ENCODE measurements around the gene PMM1.
"Not testable (repeated sequence)": the region's sequence is repeated elsewhere in the genome, so short reads cannot be mapped to it uniquely, and the experiment has no call there.

Gene PMM1

DNA sequence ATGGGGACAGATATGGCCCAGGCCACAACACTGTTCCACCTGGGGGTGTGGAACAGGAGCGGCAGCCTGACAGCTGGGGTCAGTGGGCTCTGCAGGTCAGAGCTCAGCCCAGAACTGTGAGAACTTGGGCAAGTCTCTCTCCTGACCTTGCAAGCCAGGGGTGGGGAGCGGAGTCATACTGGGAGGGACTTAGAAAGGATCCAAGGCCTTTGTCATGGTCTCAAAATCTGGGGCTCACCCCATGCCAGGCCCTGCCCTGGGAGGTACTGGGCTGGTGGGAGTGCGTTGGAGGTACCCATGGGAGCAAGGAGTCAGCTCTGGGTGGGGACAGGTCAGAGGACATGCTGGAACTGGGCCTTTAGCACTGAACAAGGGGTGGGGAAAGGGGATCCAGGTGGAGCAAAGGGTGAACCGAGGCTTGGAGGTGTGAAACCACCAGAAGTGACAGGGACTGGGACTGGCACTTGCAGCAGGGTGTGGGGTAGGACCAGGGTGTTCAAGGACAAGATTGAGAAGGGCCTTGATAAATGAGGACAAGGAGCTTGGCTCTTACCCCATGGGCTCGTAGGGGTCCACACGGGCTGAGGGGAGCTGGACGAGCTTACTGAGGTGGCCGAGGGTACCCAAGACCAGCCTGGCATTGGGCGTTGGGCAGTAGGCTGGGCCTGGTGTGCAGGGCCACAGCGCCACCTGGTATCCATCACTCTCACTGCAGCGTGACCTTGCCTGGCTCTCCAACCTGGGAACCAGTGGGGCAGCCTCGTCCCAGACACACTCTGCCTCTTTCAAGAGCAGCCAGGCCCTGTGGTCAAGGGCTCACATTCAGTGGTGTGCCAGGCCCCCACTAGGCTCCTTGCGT lies 7.4 kb upstream of the PMM1 start:
- no peak for DNase-seq

DNA sequence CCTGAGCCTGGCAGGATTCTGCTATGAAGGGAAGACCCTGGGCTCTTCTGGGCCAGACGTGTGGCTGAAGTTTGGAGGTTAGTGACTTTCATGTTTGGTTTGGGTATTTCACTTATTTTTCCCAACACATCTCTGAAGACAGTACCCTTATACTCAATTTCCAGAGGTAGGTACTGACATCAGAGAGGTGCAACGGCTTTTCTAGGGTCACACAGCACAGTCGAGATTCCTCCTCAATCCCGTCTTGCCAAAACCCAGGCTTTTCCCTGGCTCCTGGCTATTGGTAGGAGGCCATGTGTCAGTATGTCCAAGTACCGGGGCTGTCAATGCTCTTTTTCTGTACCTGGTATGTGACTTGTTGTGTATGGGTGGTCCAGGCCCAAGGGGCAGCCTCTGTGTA lies 6.1 kb upstream of the PMM1 start:
- DNase-seq = no peak

DNA sequence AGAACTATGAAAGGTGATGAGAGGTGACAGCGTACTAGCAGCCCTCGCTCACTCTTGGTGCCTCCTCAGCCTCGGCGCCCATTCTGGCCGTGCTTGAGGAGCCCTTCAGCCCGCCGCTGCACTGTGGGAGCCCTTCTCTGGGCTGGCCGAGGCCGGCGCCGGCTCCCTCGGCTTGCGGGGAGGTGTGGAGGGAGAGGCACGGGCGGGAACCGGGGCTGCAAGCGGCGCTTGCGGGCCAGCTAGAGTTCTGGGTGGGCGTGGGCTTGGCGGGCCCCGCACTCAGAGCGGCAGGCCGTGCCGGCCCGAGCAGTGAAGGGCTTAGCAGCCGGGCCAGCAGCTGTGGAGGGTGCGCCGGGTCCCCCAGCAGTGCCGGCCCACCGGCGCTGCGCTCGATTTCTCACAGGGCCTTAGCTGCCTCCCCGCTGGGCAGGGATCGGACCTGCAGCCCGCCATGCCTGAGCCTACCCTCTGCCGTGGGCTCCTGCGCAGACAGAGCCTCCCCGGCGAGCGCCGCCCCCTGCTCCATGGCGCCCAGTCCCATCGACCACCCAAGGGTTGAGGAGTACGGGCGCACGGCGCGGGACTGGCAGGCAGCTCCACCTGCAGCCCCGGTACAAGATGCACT lies 3.8 kb upstream of the PMM1 start:
- DNase-seq = not testable (repeated sequence)

DNA sequence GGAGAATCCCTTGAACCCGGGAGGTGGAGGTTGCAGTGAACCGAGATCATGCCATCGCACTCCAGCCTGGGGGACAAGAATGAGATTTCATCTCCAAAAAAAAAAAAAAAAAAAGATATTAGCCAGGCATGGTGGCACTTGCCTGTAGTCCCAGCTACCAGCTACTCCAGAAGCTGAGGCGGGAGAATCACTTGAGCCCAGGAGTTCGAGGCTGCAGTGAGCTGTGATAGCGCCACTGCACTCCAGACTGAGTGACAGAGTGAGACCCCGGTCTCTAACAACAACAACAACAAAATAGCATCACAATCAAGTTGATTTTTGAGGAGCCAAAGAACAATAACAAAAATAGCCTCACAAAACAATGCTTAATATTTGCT lies 2.3 kb downstream of the PMM1 start:
- no peak for DNase-seq

DNA sequence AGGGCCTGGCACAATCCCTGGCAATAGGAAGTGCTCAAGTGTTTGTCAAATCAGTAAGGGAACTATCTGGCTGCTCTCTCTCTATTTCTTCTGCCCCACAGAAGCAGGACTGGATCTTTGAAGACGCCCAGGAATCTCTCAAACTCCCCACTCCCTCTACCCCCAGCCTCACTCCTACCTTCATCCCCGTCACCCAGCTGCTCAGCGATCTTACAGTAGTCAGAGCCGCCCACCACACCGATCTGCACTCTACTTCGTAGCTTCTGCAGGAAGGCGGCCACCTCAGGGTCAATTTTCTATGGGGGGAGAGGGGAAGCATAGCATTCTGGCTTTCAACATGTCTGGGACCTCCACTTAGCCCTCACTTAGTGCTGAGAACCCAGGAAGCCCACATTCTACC lies 3.7 kb downstream of the PMM1 start:
- DNase-seq = no peak

DNA sequence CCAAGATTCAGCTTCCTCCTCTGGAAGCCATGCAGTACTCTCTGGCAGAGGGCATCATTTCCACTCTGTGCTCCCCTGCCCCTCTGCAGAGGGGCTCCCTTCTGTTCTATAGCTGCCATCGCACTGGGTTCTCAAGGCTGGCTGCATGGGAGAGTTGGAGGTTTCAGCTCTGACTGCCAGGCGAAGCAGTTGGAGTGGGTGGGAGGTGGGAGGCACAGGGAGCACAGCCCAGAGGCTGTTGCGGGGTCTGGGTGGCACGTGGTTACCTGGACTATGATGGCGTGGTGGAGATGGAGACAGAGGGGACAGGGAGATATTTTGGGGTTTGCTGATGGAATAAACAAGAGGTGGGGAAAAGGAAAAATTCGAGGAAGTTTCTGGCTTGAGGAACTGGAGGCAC lies 4.8 kb downstream of the PMM1 start:
- DNase-seq = no peak

DNA sequence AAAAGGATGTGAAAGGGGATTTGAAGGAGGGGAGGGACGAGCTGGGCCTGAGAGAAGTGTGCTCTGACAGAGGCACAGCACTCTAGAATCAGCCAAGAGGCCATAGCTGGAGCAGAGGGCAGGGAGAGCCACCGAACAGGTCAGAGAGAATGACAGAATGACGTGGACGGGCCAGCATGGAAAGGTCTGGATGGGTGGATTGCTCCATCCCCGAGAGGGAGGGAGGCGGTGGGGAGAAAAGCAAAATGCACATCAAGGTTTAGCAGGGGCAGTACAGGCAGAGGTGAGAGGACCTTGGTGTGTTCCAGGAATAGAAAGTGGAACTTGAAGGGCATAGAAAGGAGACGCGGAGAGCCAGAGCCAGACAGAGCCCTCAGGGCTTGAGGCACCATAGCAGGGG lies 6.9 kb downstream of the PMM1 start:
- no peak for DNase-seq

DNA sequence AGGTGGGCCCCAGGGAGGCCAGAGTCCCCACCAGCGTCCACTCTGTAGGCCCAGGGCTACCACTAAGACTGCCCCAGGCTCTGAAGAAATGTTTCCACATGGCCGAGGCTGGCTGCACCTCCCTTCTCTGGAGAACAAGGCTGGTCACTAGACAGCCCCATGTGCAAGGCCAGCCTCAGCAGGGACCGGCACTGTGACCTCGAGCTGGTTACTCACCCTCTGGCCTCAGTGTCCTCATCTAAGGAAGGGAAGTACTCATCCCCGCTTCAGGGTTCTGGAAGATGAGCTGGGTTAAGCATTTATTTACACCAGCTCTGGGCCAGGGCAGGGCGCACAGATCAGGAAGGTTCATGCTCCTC lies 9.7 kb downstream of the PMM1 start:
- DNase-seq = no peak

DNA sequence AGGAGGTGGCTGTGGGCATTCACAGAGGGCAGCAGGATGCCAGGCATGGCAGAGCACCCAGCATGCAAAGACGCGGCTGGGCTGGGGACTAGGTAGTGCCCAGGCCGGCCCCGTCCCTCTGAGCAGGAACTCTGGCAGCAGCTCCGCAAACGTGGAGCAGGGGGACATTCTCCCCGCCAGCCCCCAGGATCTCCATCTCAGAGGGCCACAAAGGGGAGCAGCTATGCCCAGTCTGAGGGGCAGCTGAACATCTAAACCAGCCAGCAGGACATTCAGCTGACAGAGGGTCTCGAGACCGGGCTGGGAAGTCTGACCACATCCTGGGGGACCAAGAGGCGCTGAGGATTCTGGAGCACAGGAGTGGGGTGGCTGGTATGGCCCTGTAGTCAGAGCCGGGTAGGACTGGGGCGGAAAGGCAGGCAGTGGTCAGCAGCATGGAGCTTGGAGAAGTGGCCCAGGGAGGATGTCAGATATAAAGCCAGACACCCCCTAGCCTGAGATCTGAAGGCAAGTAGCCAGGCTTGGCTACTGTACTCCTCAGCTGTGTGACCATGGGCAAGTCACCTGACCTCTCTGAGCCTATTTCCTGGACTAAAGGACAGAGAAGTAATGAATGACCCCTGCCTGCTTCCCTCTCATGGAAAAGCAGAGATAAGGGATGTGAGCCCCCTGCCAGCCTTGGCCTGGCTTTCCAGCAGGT lies 10.2 kb downstream of the PMM1 start:
- DNase-seq = no peak

DNA sequence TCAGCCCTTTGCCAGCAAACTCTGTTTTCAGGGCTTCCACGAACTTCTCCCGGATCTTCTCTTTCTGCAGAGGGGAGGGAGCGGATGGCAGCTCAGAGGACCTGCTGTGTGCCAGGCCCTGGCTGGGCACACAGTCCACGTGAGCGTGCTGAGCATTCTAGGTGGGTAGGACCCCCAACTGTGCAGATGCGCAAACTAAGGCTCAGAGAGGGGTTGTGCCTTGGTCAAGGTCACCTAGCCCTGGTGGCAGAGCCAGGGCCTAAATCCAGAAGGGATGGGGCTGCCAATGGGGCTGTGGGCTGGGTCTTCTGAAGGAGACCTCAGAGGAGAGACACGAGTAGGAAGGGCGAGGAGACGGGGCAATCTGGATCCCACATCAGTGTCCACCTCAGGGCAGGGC lies 10.8 kb downstream of the PMM1 start:
- no peak for DNase-seq

DNA sequence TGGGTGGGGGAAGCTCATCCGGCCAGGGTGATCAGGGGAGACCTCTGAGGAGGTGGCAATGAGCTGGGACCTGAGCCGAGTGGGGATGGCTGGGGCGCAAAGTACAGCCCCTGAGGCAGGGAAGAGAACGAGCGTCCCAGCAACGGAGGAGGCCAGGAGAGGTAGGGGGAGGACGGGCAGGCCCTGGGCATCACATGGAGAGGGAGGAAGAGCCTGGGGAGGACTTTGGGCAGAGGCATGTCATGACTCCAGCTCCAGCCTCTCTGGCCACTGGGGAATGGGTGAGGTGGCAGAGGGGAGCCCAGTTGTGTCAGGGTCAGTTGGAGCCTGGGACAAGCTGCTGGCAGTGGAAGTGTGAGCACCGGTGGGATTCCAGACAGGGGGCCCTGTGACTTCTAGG lies 11.5 kb downstream of the PMM1 start:
- DNase-seq = no peak

DNA sequence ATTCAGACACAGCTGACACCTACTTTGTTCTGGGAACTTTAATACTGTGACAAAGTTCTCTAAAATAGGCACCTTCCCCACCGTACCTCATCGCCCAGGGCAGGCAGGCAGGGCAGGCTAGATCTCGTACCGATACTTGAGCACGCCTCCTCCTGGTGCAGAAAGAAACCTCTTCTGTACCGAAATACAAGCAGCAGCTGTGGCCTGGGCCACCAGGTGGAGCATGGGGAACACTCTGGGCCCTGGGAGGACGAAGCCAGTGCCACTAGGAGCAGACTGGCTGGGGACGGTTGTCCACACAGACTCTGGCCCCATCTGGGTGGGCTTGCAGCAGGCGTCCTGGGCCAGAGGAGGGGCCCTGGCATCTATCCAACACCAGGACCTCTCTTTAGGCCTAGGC lies 12.8 kb downstream of the PMM1 start:
- no peak for DNase-seq

DNA sequence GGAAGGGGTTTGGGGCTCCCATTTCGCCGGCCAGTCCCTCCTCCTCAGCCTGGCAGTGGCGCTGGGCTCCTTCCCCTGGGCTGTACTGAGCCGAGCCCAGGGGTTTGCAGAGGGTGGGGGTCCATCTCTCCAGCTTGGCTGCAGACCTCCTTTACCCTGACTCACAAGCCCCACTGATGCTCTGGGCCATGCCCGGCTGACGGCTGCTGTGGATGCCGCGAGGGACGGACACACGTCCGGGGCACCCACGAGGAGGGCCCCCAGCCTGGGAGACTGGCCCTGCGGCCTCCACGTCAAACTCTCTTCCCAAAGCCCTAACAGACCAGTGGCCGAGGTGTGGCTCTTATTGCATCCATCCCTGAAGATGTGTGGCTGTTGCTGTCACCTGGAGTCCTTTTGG lies 14.1 kb downstream of the PMM1 start:
- DNase-seq = no peak

DNA sequence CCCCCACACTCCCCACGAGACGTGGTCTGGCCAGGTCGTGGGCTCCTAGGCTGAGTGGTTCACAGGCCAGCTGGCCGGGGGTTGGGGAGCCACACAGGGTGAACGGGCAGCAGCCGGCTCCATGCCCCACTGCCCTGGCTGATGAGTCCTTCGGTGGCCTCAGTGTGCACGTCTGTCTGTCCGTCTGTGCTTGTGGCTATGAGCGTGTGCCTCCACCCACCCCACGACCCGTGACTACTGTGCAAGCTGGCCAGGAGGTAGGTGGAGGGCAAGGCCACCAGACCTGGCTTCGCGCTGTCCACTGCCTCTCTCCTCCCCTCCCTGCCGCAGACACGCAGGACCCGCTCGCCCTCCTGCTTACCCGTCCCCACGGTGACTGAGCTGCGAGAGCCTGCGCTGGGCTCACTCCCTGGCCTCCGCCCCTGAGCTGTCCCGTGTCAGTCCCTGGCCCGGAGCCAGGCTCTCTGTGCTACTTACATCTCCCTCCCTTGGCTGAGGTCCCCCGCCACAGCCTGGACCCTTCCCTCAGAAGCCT lies 14.7 kb downstream of the PMM1 start:
- no peak for DNase-seq

DNA sequence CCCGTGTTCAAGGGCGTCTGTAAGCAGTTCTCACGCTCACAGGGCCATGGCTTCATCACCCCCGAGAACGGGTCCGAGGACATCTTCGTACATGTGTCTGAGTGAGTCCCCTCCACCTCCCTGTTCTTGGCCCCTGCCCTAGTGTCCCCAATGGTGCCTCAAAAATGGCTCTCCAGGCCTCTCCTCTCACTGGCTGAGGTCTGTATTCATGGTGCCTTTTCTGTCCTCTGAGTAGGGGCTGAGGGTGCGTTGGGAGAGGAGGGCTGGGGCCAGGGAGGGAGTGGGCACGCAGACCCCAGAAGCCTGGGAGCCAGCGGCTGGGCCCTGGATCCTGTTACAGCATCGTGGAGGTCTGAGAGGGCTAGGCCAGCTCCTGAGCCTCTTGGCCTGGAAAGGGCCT lies 16.0 kb downstream of the PMM1 start:
- no peak for DNase-seq

DNA sequence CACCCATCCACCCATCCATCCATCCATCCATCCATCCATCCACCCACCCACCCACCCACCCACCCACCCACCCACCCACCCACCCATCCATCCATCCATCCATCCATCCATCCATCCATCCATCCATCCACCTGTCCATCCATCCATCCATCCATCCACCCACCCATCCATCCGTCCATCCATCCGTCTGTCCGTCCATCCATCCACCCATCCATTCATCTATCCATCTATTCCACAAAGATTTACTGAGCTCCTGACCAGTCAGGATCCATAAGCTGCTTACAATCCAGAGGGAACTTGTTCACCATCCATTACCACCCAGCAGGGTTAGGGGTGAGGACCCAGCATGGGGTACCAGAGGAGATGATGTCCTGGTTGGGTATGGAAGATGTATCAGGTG lies 17.3 kb downstream of the PMM1 start:
- not testable (repeated sequence) for DNase-seq

DNA sequence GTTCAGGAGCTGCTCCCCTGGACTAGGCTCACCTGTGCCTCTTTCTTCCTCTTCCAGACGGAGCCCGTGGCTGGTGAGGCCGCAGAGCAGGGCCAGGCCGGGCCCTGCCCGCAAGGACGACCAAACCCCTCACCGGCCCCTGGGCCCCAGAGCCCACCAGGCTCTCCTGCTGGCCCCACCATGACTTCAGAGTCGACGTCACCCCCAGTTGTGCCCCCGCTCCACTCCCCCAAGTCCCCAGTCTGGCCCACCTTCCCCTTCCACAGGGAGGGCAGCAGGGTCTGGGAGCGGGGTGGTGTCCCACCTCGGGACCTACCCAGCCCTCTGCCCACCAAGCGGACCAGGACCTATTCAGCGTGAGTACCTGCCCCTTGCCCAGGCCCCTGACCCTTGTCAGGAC lies 17.9 kb downstream of the PMM1 start:
- DNase-seq = no peak

DNA sequence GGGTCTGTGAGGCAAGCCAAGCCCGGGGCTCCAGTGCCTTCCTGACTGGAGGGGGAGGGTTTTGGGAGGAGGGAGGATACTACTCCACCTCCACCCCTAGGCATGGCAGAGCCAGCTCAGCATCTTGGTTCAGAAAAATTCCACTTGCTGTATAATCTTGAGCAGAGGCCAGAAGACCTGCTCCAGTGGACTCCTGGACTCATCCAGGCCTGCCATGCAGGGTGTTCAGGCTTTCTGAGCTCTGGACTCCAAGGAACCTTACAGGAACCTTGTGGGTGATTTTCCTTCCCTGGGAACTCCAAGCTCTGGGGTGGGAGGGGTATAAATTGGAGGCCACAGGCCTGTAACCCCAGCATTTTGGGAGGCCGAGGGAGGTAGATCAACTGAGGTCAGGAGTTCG lies 19.4 kb downstream of the PMM1 start:
- no peak for DNase-seq

DNA sequence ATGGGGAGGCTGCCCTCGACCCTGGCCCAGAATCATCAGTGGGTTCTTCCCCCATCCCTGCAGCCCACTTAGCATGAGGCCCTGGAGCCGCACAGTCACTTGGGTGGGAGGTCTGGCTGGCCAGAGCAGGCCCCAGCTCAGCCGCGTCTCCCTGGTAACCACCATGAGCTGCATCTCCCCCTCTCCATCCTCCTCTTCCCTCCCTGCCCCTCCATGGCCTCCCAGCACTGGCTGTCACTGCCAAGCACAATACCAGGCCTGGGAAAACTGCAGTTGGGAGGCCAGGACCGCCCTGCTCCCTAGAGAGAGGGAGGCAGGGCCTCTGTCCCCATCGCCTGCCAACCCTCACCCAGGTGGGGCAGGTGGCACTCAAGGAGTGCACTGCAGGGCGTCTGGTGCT lies 20.8 kb downstream of the PMM1 start:
- DNase-seq = no peak

DNA sequence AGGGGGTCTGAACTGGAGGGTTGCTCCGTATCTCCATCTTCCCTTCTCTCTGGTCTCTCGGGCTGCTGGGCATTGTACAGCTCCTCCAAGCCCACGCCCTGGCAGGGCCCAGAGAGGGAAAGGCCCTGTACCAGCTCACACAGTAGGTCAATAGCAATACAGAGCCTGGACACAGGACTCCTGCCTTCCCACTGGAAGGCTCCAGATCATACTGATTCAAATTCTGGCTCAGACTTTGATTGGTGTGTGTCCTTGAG lies 22.2 kb downstream of the PMM1 start:
- DNase-seq = no peak

DNA sequence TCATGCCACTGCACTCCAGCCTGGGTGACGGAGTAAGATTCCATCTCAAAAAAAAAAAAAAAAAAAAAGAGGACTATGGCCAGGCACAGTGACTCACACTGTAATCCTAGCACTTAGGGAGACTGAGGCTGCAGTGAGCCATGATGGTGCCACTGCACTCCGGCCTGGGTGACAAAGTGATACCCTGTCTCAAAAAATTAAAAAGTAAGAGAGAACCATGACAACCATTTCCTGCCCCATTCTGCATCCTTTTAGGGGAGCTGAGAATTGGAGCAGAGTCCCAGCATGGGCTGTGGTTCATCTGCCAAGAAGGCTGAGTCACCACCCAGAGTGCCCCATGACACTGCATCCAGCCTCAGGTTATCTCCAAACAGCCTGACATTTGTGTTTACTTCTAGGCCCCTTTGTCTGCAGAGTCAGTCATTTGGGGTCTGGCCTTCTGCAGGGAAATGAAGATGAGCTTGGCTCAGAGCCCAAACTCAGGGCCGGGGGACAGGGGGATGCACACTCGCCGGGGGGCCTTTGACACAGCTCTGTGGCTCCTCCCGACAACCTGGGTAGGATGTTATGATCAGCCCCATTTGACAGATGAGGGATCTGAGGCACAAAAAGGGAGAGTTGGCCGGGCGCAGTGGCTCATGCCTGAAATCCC lies 24.1 kb downstream of the PMM1 start:
- no peak for DNase-seq

DNA sequence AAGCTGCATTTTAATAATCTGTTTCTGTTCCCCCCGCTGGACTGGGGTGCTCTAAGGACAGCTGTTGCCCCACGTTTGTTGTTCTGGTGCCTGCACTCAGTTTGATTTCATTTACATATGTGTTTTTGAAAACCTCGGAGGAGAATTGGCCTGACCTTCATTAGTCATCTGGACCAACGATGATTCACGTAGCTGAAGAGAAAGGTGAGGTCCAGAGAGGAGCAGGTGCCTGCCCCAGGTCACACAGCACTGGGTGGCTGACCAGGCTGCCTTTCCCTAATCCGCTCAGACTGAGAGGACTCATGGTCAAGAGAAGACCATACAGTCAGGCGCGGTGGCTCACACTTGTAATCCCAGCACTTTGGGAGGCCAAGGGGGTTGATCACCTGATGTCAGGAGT lies 25.1 kb downstream of the PMM1 start:
- no peak for DNase-seq

DNA sequence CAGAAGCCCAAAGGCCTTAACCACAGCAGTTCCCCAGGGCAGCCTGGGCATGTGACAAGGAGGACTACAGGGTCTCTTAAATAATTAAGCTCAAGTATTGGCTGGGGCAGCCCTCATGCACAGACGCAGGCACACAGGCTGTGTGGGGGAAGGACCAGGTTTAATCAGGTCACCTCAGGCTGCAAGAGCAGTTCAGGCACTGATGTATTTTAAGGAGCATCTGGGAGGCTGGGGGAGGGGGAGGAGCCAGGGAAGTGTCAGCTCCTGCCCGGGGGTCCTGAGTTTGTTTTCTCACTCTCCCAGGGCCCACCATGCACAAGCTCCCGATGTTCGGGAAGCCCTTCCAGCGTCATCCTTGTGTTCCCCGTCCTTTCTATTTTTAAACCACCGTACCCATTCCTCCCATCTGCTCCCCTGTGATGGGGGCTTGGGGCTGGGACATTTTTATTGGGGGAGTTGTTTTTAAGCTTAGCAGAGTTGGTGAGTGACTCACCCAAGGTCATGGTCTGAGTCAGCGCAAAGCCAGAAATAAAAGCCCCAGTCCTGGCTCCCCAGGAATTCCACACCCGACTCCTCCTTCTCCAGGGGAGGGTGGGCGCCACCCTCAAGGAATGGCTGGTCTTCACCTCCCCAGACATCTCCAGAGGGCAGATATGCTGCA lies 26.5 kb downstream of the PMM1 start:
- DNase-seq = no peak

All from SIG-M5 (cell line).